Mesothelial cell of epicardium (in vitro differentiated cells): ENCODE results near the gene IRF2BP2. TPM values are rescaled to one million over a fixed set of nuclear protein-coding genes. Genes with fewer than 3 reads are reported as not detected.

Experiments
- DNase-seq, 2 experiments: peaks; one replicate each; pipeline ENCODE4 v3.0.0; 2021; ENCODE audit warnings: low spot score in 2 of 2; ENCODE audit not compliant: unreplicated experiment in 2 of 2
- H3K27ac Mint-ChIP-seq: 2 replicates; pipeline ENCODE4 v1.8.0; 2021; ENCODE audit warnings: mixed read lengths
- H3K27me3 Mint-ChIP-seq: 2 replicates; pipeline ENCODE4 v1.8.0; 2021; ENCODE audit warnings: low read depth, mixed read lengths
- H3K36me3 Mint-ChIP-seq: 2 replicates; pipeline ENCODE4 v1.8.0; 2021; ENCODE audit warnings: mixed read lengths
- H3K4me1 Mint-ChIP-seq: 2 replicates; pipeline ENCODE4 v1.8.0; 2021; ENCODE audit warnings: mixed read lengths
- H3K4me3 Mint-ChIP-seq: 2 replicates; pipeline ENCODE4 v1.8.0; 2021; ENCODE audit warnings: mild to moderate bottlenecking, moderate library complexity, mixed read lengths
- H3K9me3 Mint-ChIP-seq: 2 replicates; pipeline ENCODE4 v1.8.0; 2021; ENCODE audit warnings: mixed read lengths
- total RNA-seq: library from RNA; stranded (reverse); gene quantifications from 3 replicates; pipeline ENCODE4 v1.2.1, GENCODE V29; 2021
- TF ChIP-seq, protein P1 (sequence below): fragments of 200-600 bp; sonication (generic); IDR thresholded peaks from one replicate; pipeline ENCODE4 v1.5.0; 2021; ENCODE audit warnings: antibody characterized with exemption; ENCODE audit not compliant: unreplicated experiment

Gene IRF2BP2
- total RNA-seq, 1 donor from 2014 or later: 130 TPM

DNA sequence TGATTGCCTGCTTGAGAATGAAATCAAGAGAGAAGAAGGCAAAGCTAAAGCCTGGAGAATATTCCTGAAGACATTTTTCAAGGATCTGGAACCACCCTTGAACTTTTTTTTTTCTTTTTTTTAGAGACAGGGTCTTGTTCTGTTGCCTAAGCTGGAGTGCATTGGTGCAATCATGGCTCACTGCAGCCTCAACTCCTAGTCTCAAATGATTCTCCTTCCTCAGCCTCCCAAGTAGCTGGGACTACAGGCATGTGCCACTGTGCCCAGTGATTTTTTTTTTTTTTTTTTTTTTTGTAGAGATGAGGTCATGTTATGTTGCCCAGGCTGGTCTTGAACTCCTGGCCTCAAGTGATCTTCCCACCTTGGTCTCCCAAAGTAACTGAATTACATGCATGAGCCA is 22.2 kb upstream of the IRF2BP2 start:
- DNase-seq: no peak
- no peaks in the 10 kb centered on the region for H3K36me3 Mint-ChIP-seq
- no peaks in the 10 kb centered on the region for H3K27me3 Mint-ChIP-seq
- H3K4me1 Mint-ChIP-seq: peaks cover 23% of the 10 kb centered on the region
- H3K27ac Mint-ChIP-seq: no peak overlapping the region
- no peak overlapping the region for H3K4me3 Mint-ChIP-seq
- H3K9me3 Mint-ChIP-seq: no peaks in the 10 kb centered on the region
- TF ChIP-seq, protein P1, sequence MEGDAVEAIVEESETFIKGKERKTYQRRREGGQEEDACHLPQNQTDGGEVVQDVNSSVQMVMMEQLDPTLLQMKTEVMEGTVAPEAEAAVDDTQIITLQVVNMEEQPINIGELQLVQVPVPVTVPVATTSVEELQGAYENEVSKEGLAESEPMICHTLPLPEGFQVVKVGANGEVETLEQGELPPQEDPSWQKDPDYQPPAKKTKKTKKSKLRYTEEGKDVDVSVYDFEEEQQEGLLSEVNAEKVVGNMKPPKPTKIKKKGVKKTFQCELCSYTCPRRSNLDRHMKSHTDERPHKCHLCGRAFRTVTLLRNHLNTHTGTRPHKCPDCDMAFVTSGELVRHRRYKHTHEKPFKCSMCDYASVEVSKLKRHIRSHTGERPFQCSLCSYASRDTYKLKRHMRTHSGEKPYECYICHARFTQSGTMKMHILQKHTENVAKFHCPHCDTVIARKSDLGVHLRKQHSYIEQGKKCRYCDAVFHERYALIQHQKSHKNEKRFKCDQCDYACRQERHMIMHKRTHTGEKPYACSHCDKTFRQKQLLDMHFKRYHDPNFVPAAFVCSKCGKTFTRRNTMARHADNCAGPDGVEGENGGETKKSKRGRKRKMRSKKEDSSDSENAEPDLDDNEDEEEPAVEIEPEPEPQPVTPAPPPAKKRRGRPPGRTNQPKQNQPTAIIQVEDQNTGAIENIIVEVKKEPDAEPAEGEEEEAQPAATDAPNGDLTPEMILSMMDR: no peak

DNA sequence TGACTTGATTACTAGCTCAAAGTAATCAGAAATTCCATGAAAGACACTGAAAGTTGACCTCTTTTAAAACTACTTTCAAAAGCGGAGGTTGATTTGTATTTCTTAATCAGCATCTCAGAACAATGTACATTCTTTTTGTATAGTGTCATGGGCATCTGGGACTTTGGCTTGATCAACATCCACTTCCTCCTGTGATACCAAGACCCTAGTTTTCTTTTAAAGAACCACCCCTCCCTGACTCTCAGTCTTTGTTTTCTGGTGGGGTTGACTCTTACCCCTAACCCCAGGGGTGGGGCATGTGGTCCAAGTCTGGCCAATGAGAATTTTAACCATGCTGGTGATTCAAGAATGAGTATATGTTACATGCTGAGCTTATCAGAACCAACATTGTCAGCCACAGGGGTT is 21.7 kb upstream of the IRF2BP2 start:
- no peak for DNase-seq
- H3K4me3 Mint-ChIP-seq: no peak overlapping the region

DNA sequence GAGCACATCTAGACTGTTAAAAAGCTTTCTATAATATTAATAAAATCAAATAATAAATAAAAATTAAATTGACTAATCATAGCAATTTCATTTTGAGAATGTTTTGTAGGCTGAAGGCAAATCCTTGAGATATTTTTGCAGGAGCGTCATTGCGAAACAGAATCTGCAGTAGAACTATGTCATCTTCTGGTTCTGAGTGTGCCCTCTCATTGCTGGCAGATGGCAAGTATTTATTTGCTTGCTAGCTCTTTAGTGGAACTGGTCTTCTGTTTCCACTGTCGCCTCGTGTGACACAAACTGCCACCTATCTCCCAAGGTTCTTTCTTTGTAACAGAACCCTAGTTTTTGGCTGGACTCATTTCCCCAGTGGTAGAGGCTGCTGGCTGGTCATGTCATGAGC is 19.0 kb upstream of the IRF2BP2 start:
- H3K4me3 Mint-ChIP-seq: no peak overlapping the region
- H3K27ac Mint-ChIP-seq: no peak overlapping the region
- H3K9me3 Mint-ChIP-seq: no peaks in the 10 kb centered on the region
- no peak for DNase-seq
- TF ChIP-seq, protein P1: no peak
- H3K4me1 Mint-ChIP-seq: peaks cover 34% of the 10 kb centered on the region
- no peaks in the 10 kb centered on the region for H3K36me3 Mint-ChIP-seq
- H3K27me3 Mint-ChIP-seq: no peaks in the 10 kb centered on the region

More for the DNA sequence above, 21.7 kb upstream of the IRF2BP2 start:
- H3K9me3 Mint-ChIP-seq: no peaks in the 10 kb centered on the region
- H3K4me1 Mint-ChIP-seq: peaks cover 25% of the 10 kb centered on the region
- no peaks in the 10 kb centered on the region for H3K36me3 Mint-ChIP-seq
- H3K27ac Mint-ChIP-seq: peak overlapping the region; percentile 37
- no peaks in the 10 kb centered on the region for H3K27me3 Mint-ChIP-seq
- TF ChIP-seq, protein P1: no peak

DNA sequence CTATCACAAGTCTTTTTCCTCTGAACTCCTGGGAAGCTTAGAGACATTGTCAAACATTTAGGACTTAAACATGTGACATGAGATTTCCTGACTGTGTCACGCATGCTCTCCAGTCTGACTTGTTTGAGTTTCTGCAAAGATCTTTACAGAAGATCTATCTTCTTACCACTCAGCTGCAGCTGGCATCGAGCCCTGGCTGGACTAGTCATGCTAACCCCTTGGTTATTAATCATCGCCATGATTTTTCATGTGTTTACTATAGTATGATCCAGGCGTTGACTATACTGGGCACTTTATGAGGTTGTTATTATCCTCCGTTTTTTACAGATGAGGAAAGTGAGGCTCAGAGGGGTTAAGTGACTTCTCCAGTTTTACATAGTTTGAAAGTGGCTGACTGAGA is 18.1 kb upstream of the IRF2BP2 start:
- H3K4me3 Mint-ChIP-seq: no peak overlapping the region
- peaks cover 40% of the 10 kb centered on the region for H3K4me1 Mint-ChIP-seq
- H3K27ac Mint-ChIP-seq: peak overlapping the region; percentile 3
- no peaks in the 10 kb centered on the region for H3K36me3 Mint-ChIP-seq
- TF ChIP-seq, protein P1: no peak
- no peaks in the 10 kb centered on the region for H3K27me3 Mint-ChIP-seq
- no peaks in the 10 kb centered on the region for H3K9me3 Mint-ChIP-seq
- DNase-seq: no peak

DNA sequence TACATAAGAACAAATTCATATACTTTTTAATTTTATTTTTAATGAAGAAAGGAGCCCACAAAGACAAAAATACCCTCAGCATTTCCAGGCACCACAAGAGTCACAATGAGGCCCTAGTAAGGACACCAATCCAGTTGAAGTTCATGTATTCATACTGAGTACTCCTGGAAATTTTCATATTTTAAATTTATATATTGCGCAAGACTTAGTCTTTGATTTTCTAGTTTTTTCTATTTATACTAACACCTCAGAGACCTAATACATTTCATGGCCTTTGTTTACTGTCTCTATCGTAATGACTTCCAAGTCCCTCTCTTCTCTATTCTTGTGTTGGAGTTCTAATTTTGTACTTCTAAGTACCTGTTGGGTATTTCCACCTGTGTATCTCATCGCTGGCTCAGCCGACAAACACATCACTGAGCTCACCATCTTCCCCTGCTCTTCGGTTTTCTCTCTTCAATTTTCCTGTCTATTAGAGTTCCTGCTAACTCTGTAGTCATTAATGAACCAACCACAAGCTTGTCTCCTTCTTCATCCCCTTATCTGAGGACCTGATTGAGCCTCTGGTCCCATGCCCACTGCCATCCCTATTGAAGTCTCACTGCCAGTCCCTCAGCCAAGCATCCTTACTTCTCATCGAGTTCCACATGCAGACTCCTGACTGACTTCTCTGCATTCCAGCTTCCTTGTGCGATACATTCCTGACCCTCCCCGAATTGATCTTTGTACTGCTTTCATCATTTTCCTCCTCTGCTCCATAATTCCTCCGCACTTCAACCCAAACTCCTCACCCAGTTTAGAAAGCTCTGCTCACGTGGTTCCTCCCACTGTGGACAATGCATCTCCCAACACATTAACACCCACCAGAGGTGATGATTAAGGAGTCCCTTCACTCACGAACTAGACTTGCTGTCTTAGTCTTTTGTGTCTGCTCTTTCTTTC is 17.3 kb upstream of the IRF2BP2 start:
- Mint-ChIP-seq H3K9me3 (no peaks in the 10 kb centered on the region), H3K4me3 (no peak overlapping the region), H3K36me3 (no peaks in the 10 kb centered on the region), H3K27me3 (no peaks in the 10 kb centered on the region), H3K27ac (peak overlapping the region; percentile 3), H3K4me1 (peaks cover 46% of the 10 kb centered on the region)
- TF ChIP-seq, protein P1: no peak
- DNase-seq: no peak
